GM19468 (cell line): ENCODE data around the gene CDH23.

Experiments
- ATAC-seq: cut with Tn5 transposase; IDR thresholded peaks from one replicate; pipeline ENCODE4 v1.9.1; 2021; ENCODE audit warnings: mild to moderate bottlenecking, moderate library complexity, moderate number of reproducible peaks; ENCODE audit not compliant: unreplicated experiment; ENCODE audit errors: extremely low read depth

Gene CDH23

GRCh38 chr10:71660313-71660712, 263.6 kb downstream of the CDH23 start:
- ATAC-seq: no peak

- ATAC-seq: no peak
These were observed 264.4 kb downstream of the CDH23 start for GRCh38 chr10:71661060-71661622.

GRCh38 chr10:71661779-71662336, 265.1 kb downstream of the CDH23 start:
- ATAC-seq: no peak

- ATAC-seq: no peak
These were observed 266.6 kb downstream of the CDH23 start for GRCh38 chr10:71663311-71663710.

- ATAC-seq: no peak
These were observed 267.9 kb downstream of the CDH23 start for GRCh38 chr10:71664585-71664984.

- ATAC-seq: no peak
These were observed 268.7 kb downstream of the CDH23 start for GRCh38 chr10:71665456-71665855.

- no peak for ATAC-seq
These were observed 270.1 kb downstream of the CDH23 start for GRCh38 chr10:71666639-71667386.

- no peak for ATAC-seq
These were observed 270.6 kb downstream of the CDH23 start for GRCh38 chr10:71667387-71667752.

- no peak for ATAC-seq
These were observed 275.6 kb downstream of the CDH23 start for GRCh38 chr10:71671994-71672946.

- no peak for ATAC-seq
These were observed 278.7 kb downstream of the CDH23 start for GRCh38 chr10:71675295-71675970.

GRCh38 chr10:71677261-71677660, 280.5 kb downstream of the CDH23 start:
- no peak for ATAC-seq

GRCh38 chr10:71678057-71678805, 281.5 kb downstream of the CDH23 start:
- ATAC-seq: no peak

GRCh38 chr10:71679425-71679824, 282.7 kb downstream of the CDH23 start:
- ATAC-seq: no peak

GRCh38 chr10:71681977-71682376, 285.3 kb downstream of the CDH23 start:
- no peak for ATAC-seq

- ATAC-seq: no peak
These were observed 286.6 kb downstream of the CDH23 start for GRCh38 chr10:71683301-71683700.

- no peak for ATAC-seq
These were observed 287.8 kb downstream of the CDH23 start for GRCh38 chr10:71684356-71685173.

GRCh38 chr10:71685554-71686232, 289.0 kb downstream of the CDH23 start:
- no peak for ATAC-seq

GRCh38 chr10:71687077-71687476, 290.4 kb downstream of the CDH23 start:
- ATAC-seq: no peak
